Right lobe of liver (tissue), 6 donors: Measurements from ENCODE around the gene ENC1. TPM values are rescaled to one million over a fixed set of nuclear protein-coding genes. Genes with fewer than 3 reads are reported as not detected.

ENCODE experiments used
- ATAC-seq, 4 donors: fragments of 200-7000 bp; cut with Tn5 transposase; one replicate each; pipeline ENCODE4 v1.9.1; 2020; ENCODE audit warnings: mild to moderate bottlenecking in 4 of 4, moderate library complexity in 4 of 4
- DNase-seq, 3 donors: peaks; one replicate each; pipeline ENCODE4 v3.0.0-alpha.2; 2020
- H3K27ac ChIP-seq, 3 donors: fragments of 200-600 bp; one replicate each; pipeline ENCODE4 v1.8.0; 2022
- H3K27me3 ChIP-seq, 2 donors: fragments of 200-600 bp; one replicate each; pipeline ENCODE4 v1.8.0; 2022
- H3K36me3 ChIP-seq, 4 donors: fragments of 200-600 bp; sonication (generic) in 1 of 4; one replicate each; pipeline versions ENCODE4 v1.5.1 to v1.8.0; 2017 to 2022; ENCODE audit warnings: control low read depth in 1 of 4
- H3K4me1 ChIP-seq, 4 donors: fragments of 200-600 bp; sonication (generic) in 1 of 4; one replicate each; pipeline versions ENCODE4 v1.5.1 to v1.8.0; 2017 to 2022; ENCODE audit warnings: control low read depth in 1 of 4
- H3K4me3 ChIP-seq, 3 donors: fragments of 200-600 bp; one replicate each; pipeline ENCODE4 v1.8.0; 2022
- H3K9me3 ChIP-seq, 4 donors: fragments of 200-600 bp; sonication (generic) in 1 of 4; one replicate each; pipeline versions ENCODE4 v1.5.1 to v1.8.0; 2017 to 2022; ENCODE audit warnings: control low read depth in 1 of 4
- CTCF ChIP-seq, 4 donors: fragments of 200-600 bp in 3 of 4; fragments of 450-650 bp in 1 of 4; IDR thresholded peaks; one replicate each; pipeline versions ENCODE4 v1.5.1 to v1.8.0; 2016 to 2022; ENCODE audit warnings: antibody characterized with exemption in 4 of 4, mild to moderate bottlenecking in 2 of 4
- POLR2A ChIP-seq: fragments of 450-650 bp; IDR thresholded peaks from one replicate; pipeline ENCODE4 v1.6.1; 2017; ENCODE audit warnings: antibody characterized with exemption, mild to moderate bottlenecking
- WGBS: methylation state at CpG from one replicate; pipeline ENCODE4 v1.1.6; 2018; ENCODE audit warnings: low coverage, low lambda C conversion rate; ENCODE audit not compliant: insufficient coverage; ENCODE audit errors: missing lambda C conversion rate; 5-methylcytosine and 5-hydroxymethylcytosine counted together
- intact Hi-C, 2 donors: fragments of 100-400 bp; cut with DNase I; formaldehyde crosslinking; loops; one replicate each; pipeline versions ENCODE4 v1.11.2 to v1.14.1; 2022
- total RNA-seq, 6 experiments: library from RNA; depleted of rRNA in 2 of 6; stranded (reverse); fragments of >200 nt in 2 of 6; fragmentation: NEBNext Ultra II Directional in 3 of 6; extraction: Animal tissue kit (Norgen Biotek cat#: 25700) in 3 of 6; gene quantifications; one replicate each; pipeline versions ENCODE4 v1.1.0 to v1.2.4, GENCODE V29; 2016 to 2023
- donor health status: DM: no; HTN: yes; CAD: no.
- donor health status: DM: no; HTN: no; CAD: no.
- donor health status: DM: no; HTN: no; CAD: no.
- donor health status: DM: no; HTN: yes; CAD: no.
- donor health status: DM: no; HTN: yes; CAD: no.

The ENC1 gene
- total RNA-seq, 6 experiments from 2014 or later = 4.5 to 6.8 (median 5.5) TPM

GRCh38 chr5:74667396-74667795, 26.9 kb upstream of the ENC1 start:
- Histone ChIP-seq H3K4me1 (no peaks in the 10 kb centered on the region), H3K9me3 (no peaks in the 10 kb centered on the region), H3K4me3 (no peak overlapping the region), H3K27me3 (no peaks in the 10 kb centered on the region), H3K27ac (no peak overlapping the region), H3K36me3 (no peaks in the 10 kb centered on the region)
- no peak for DNase-seq
- no peak for TF ChIP-seq CTCF (IDR thresholded peaks at IDR 0.05)
- no peak for TF ChIP-seq POLR2A
- 75% methylated on average over 4 of the region's 4 CpGs for WGBS
- intact Hi-C loops = no loop called here
- peak in 1 of 4 donors; percentile 25 for ATAC-seq

- H3K27me3 ChIP-seq = no peaks in the 10 kb centered on the region
- no peak overlapping the region for H3K27ac ChIP-seq
- no peak for ATAC-seq
- intact Hi-C loops = no loop called here
- H3K4me1 ChIP-seq = no peaks in the 10 kb centered on the region
- WGBS = 60% methylated on average over 1 of the region's 1 CpG
- no peaks in the 10 kb centered on the region for H3K9me3 ChIP-seq
- TF ChIP-seq CTCF (IDR thresholded peaks at IDR 0.05) (no peak), POLR2A (no peak)
- DNase-seq = no peak
- no peak overlapping the region for H3K4me3 ChIP-seq
- no peaks in the 10 kb centered on the region for H3K36me3 ChIP-seq
Observed at GRCh38 chr5:74665816-74666215, 25.3 kb upstream of the ENC1 start.

GRCh38 chr5:74665273-74665672, 24.7 kb upstream of the ENC1 start:
- DNase-seq (no peak), ATAC-seq (no peak)
- WGBS = 15% methylated on average over 2 of the region's 2 CpGs
- Histone ChIP-seq H3K4me1 (no peaks in the 10 kb centered on the region), H3K27me3 (no peaks in the 10 kb centered on the region), H3K4me3 (no peak overlapping the region), H3K27ac (no peak overlapping the region), H3K9me3 (no peaks in the 10 kb centered on the region), H3K36me3 (no peaks in the 10 kb centered on the region)
- TF ChIP-seq POLR2A = no peak
- intact Hi-C loops = no loop called here

GRCh38 chr5:74664551-74664950, 24.0 kb upstream of the ENC1 start:
- Histone ChIP-seq H3K9me3 (no peaks in the 10 kb centered on the region), H3K36me3 (no peaks in the 10 kb centered on the region), H3K27ac (no peak overlapping the region), H3K4me3 (no peak overlapping the region), H3K27me3 (no peaks in the 10 kb centered on the region), H3K4me1 (no peaks in the 10 kb centered on the region)
- TF ChIP-seq CTCF (IDR thresholded peaks at IDR 0.05) (no peak), POLR2A (no peak)
- WGBS = 74% methylated on average over 5 of the region's 5 CpGs
- intact Hi-C loops = no loop called here
- DNase-seq (no peak), ATAC-seq (no peak)

- no peaks in the 10 kb centered on the region for H3K4me1 ChIP-seq
- H3K27me3 ChIP-seq = no peaks in the 10 kb centered on the region
- H3K36me3 ChIP-seq = no peaks in the 10 kb centered on the region
- no peak for TF ChIP-seq POLR2A
- no peak for TF ChIP-seq CTCF (IDR thresholded peaks at IDR 0.05)
- no peak overlapping the region for H3K4me3 ChIP-seq
- intact Hi-C loops = no loop called here
- DNase-seq = no peak
- ATAC-seq = no peak
- no peak overlapping the region for H3K27ac ChIP-seq
- WGBS = 77% methylated on average over 2 of the region's 5 CpGs
- no peaks in the 10 kb centered on the region for H3K9me3 ChIP-seq
Observed at GRCh38 chr5:74660873-74661272, 20.3 kb upstream of the ENC1 start.
